GM12878 (cell line): ENCODE measurements around the gene SPOCK1. TPM values are rescaled to one million over a fixed set of nuclear protein-coding genes. Genes with fewer than 3 reads are reported as not detected.

Source experiments
- CHD4 ChIP-seq: fragments of 200-600 bp; sonication (generic); IDR thresholded peaks from 2 replicates; pipeline ENCODE4 v1.6.1; 2016; ENCODE audit warnings: mild to moderate bottlenecking
- ELK1 ChIP-seq: IDR thresholded peaks from 2 replicates; pipeline ENCODE4 v1.6.1; 2012; ENCODE audit warnings: low read depth, low read length, improper control_type of control experiment
- ESRRA ChIP-seq: IDR thresholded peaks from 2 replicates; pipeline ENCODE4 v1.6.1; 2012; ENCODE audit warnings: mild to moderate bottlenecking, low read length, improper control_type of control experiment
- IRF5 ChIP-seq: fragments of 450-650 bp; IDR thresholded peaks from 2 replicates; pipeline ENCODE4 v1.6.1; 2017; ENCODE audit warnings: borderline replicate concordance
- KDM1A ChIP-seq: fragments of 200-600 bp; sonication (generic); IDR thresholded peaks from 2 replicates; pipeline ENCODE4 v1.6.1; 2016; ENCODE audit warnings: borderline replicate concordance
- MEF2B ChIP-seq: fragments of 450-650 bp; IDR thresholded peaks from 2 replicates; pipeline ENCODE4 v1.6.1; 2018; ENCODE audit warnings: mild to moderate bottlenecking, moderate library complexity; ENCODE audit not compliant: partially characterized antibody, poor library complexity, severe bottlenecking
- NR2F1 ChIP-seq: fragments of 450-650 bp; conservative IDR thresholded peaks from 2 replicates; pipeline ENCODE4 v1.6.1; 2017; ENCODE audit warnings: mild to moderate bottlenecking
- RAD21 ChIP-seq: IDR thresholded peaks from 2 replicates; pipeline ENCODE4 v1.6.1; 2011; ENCODE audit warnings: mild to moderate bottlenecking, low read depth, low read length, moderate library complexity; ENCODE audit not compliant: insufficient read depth
- RELB ChIP-seq: fragments of 450-650 bp; IDR thresholded peaks from 2 replicates; pipeline ENCODE4 v1.6.1; 2017; ENCODE audit warnings: low read depth, mild to moderate bottlenecking, moderate library complexity
- polyA plus RNA-seq, 11 experiments: library from polyadenylated mRNA; depleted of rRNA in 4 of 11; unstranded in 6 of 11; stranded (reverse) in 5 of 11; fragments of >200 nt; fragmentation: Nextera tagmentation in 4 of 11; fragmentation: Illumina TruSeq in 1 of 11; extraction: Ambion mirVana in 4 of 11; extraction: Trizol in 1 of 11; gene quantifications; 1 replicate in 1 of 11; 2 replicates in 10 of 11; pipeline versions ENCODE4 v1.2.1 to v1.2.3, GENCODE V29; 2011 to 2016; ENCODE audit warnings: inconsistent platforms in 2 of 11, missing spikeins in 2 of 11, low read depth in 1 of 11
- total RNA-seq, 4 experiments: library from RNA; depleted of rRNA in 3 of 4; stranded (reverse); fragments of >200 nt in 3 of 4; fragmentation: Illumina TruSeq in 1 of 4; extraction: Trizol in 1 of 4; gene quantifications; 2 replicates each; pipeline versions ENCODE4 v1.2.1 to v1.2.3, GENCODE V29; 2013 to 2021
- TF ChIP-seq, protein P1 (sequence below): fragments of 450-650 bp; IDR thresholded peaks from 2 replicates; pipeline ENCODE4 v1.6.1; 2017; ENCODE audit warnings: mild to moderate bottlenecking, moderate library complexity
- TF ChIP-seq, protein P2 (sequence below): fragments of 450-650 bp; IDR thresholded peaks from 2 replicates; pipeline ENCODE4 v1.6.1; 2017; ENCODE audit warnings: antibody characterized with exemption, mild to moderate bottlenecking, moderate library complexity

Gene SPOCK1
- total and polyA plus RNA-seq, 10 of the 15 experiments (the other 5 are each of a cell fraction or from before 2014, with no cell fraction given), result 0.06 to 0.68 (median 0.25) TPM; not detected in 3

DNA sequence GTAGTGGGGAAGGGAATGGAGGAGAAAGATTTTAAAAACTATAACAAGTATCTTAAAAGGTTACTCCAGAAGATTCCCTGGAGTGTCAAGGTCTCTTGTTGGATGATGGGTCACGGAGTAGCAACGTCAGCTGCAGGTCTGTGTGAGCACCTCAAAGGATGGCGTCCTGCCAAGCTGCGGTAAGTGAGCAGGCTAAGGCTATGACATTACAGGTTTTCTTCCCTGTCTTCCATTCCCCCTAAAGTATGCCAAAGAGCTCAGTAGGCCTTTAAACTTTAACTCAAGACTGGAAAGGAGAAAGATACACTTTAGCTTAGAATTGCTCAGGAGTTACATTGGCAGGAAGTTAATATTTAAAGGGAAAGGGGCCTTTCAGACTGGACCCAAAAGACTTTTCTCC, 17.5 kb downstream of the SPOCK1 start (continued):
- TF ChIP-seq MEF2B (no peak), IRF5 (no peak), CHD4 (no peak), RAD21 (no peak), KDM1A (no peak), ELK1 (no peak), ESRRA (no peak), NR2F1 (no peak), RELB (no peak)
- TF ChIP-seq, protein P1, sequence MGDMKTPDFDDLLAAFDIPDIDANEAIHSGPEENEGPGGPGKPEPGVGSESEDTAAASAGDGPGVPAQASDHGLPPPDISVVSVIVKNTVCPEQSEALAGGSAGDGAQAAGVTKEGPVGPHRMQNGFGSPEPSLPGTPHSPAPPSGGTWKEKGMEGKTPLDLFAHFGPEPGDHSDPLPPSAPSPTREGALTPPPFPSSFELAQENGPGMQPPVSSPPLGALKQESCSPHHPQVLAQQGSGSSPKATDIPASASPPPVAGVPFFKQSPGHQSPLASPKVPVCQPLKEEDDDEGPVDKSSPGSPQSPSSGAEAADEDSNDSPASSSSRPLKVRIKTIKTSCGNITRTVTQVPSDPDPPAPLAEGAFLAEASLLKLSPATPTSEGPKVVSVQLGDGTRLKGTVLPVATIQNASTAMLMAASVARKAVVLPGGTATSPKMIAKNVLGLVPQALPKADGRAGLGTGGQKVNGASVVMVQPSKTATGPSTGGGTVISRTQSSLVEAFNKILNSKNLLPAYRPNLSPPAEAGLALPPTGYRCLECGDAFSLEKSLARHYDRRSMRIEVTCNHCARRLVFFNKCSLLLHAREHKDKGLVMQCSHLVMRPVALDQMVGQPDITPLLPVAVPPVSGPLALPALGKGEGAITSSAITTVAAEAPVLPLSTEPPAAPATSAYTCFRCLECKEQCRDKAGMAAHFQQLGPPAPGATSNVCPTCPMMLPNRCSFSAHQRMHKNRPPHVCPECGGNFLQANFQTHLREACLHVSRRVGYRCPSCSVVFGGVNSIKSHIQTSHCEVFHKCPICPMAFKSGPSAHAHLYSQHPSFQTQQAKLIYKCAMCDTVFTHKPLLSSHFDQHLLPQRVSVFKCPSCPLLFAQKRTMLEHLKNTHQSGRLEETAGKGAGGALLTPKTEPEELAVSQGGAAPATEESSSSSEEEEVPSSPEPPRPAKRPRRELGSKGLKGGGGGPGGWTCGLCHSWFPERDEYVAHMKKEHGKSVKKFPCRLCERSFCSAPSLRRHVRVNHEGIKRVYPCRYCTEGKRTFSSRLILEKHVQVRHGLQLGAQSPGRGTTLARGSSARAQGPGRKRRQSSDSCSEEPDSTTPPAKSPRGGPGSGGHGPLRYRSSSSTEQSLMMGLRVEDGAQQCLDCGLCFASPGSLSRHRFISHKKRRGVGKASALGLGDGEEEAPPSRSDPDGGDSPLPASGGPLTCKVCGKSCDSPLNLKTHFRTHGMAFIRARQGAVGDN, result no peak
- TF ChIP-seq, protein P2, sequence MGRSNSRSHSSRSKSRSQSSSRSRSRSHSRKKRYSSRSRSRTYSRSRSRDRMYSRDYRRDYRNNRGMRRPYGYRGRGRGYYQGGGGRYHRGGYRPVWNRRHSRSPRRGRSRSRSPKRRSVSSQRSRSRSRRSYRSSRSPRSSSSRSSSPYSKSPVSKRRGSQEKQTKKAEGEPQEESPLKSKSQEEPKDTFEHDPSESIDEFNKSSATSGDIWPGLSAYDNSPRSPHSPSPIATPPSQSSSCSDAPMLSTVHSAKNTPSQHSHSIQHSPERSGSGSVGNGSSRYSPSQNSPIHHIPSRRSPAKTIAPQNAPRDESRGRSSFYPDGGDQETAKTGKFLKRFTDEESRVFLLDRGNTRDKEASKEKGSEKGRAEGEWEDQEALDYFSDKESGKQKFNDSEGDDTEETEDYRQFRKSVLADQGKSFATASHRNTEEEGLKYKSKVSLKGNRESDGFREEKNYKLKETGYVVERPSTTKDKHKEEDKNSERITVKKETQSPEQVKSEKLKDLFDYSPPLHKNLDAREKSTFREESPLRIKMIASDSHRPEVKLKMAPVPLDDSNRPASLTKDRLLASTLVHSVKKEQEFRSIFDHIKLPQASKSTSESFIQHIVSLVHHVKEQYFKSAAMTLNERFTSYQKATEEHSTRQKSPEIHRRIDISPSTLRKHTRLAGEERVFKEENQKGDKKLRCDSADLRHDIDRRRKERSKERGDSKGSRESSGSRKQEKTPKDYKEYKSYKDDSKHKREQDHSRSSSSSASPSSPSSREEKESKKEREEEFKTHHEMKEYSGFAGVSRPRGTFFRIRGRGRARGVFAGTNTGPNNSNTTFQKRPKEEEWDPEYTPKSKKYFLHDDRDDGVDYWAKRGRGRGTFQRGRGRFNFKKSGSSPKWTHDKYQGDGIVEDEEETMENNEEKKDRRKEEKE, result no peak
